LNCAP (cell line): ENCODE data around the gene SLC27A3.

Experiments used
- CTCF ChIP-seq: fragments of 450-650 bp; IDR thresholded peaks from 2 replicates; pipeline ENCODE4 v1.5.1; 2017; ENCODE audit warnings: mild to moderate bottlenecking

SLC27A3 gene

GRCh38 chr1:153790966-153791647, 15.9 kb downstream of the SLC27A3 start:
- no peak for TF ChIP-seq CTCF

- no peak for TF ChIP-seq CTCF
Observed at GRCh38 chr1:153791648-153792253, 16.5 kb downstream of the SLC27A3 start.

- no peak for TF ChIP-seq CTCF
Observed at GRCh38 chr1:153792631-153793041, 17.4 kb downstream of the SLC27A3 start.

- no peak for TF ChIP-seq CTCF
Observed at GRCh38 chr1:153793261-153793972, 18.2 kb downstream of the SLC27A3 start.

GRCh38 chr1:153793973-153794615, 18.9 kb downstream of the SLC27A3 start:
- no peak for TF ChIP-seq CTCF

GRCh38 chr1:153794624-153795329, 19.6 kb downstream of the SLC27A3 start:
- TF ChIP-seq CTCF: no peak

- TF ChIP-seq CTCF: no peak
Observed at GRCh38 chr1:153795330-153795837, 20.2 kb downstream of the SLC27A3 start.
